Endothelial cell of umbilical vein (primary cell): Measurements from ENCODE around the gene TOMM7. TPM values are rescaled to one million over a fixed set of nuclear protein-coding genes. Genes with fewer than 3 reads are reported as not detected.

Experiments used
- BruUV-seq: library from RNA; stranded (reverse); fragments of 400-500 nt; replicated peaks from 2 replicates; lab custom pipeline; 2021; lab: Mats Ljungman, UMichigan
- CTCF ChIA-PET: fragments of 300-600, 350-600 bp; sonication (Branson Sonifier 250); formaldehyde crosslinking; loops from one replicate; lab custom pipeline; 2021; ENCODE audit warnings: antibody characterized with exemption, inconsistent platforms; lab: Charles Lee
- POLR2A ChIA-PET: fragments of 300-600, 350-600 bp; sonication (Branson Sonifier 250); formaldehyde crosslinking; loops from one replicate; lab custom pipeline; 2021; ENCODE audit warnings: antibody characterized with exemption, inconsistent platforms; lab: Charles Lee
- DNase-seq: peaks from one replicate; pipeline ENCODE4 v3.0.0-alpha.2; 2011; ENCODE audit warnings: low read depth, low spot score
- FAIRE-seq: peaks from 2 replicates; lab custom pipeline; 2011; peaks lifted over from hg19 to GRCh38; lab: Jason Lieb, UNC
- H2AFZ ChIP-seq: 2 replicates; pipeline ENCODE4 v1.6.0; 2012; ENCODE audit warnings: low read depth, low read length, control low read depth, inconsistent platforms
- H3K27ac ChIP-seq: 2 replicates; pipeline ENCODE4 v1.5.1; 2011; ENCODE audit warnings: low read depth, mild to moderate bottlenecking, control low read depth, low read length, moderate library complexity; ENCODE audit not compliant: insufficient read depth
- H3K27me3 ChIP-seq, 2 experiments: 2 replicates each; pipeline versions ENCODE4 v1.6.0 to v1.6.1; 2011; ENCODE audit warnings: low read length in 2 of 2, mixed read lengths in 1 of 2; ENCODE audit not compliant: control insufficient read depth in 2 of 2, insufficient read depth in 2 of 2
- H3K36me3 ChIP-seq, 2 experiments: 2 replicates in 1 of 2; 3 replicates in 1 of 2; pipeline ENCODE4 v1.5.1; 2011; ENCODE audit warnings: low read length in 2 of 2, mild to moderate bottlenecking in 1 of 2, moderate library complexity in 1 of 2; ENCODE audit not compliant: control insufficient read depth in 2 of 2, insufficient read depth in 2 of 2; ENCODE audit errors: extremely low read depth in 1 of 2
- H3K4me1 ChIP-seq: 3 replicates; pipeline ENCODE4 v1.5.1; 2011; ENCODE audit warnings: mild to moderate bottlenecking, low read length; ENCODE audit not compliant: control insufficient read depth, insufficient read depth; ENCODE audit errors: extremely low read depth
- H3K4me2 ChIP-seq: 2 replicates; pipeline ENCODE4 v1.6.1; 2011; ENCODE audit warnings: low read length, control low read depth, mixed read lengths; ENCODE audit not compliant: insufficient read depth
- H3K4me3 ChIP-seq, 3 experiments: fragments of 200-600 bp in 1 of 3; sonication (generic), shearing (Covaris generic) in 1 of 3; replicated peaks in 1 of 3; 2 replicates each; pipeline ENCODE4 v1.5.1; 2011 to 2016; ENCODE audit warnings: control low read depth in 3 of 3, low read length in 3 of 3, mild to moderate bottlenecking in 2 of 3, inconsistent platforms in 1 of 3, low read depth in 1 of 3, moderate library complexity in 1 of 3; ENCODE audit not compliant: insufficient read depth in 1 of 3
- H3K79me2 ChIP-seq: 2 replicates; pipeline ENCODE4 v1.6.0; 2012; ENCODE audit warnings: low read length, inconsistent platforms; ENCODE audit not compliant: control insufficient read depth, insufficient read depth
- H3K9ac ChIP-seq: replicated peaks from 2 replicates; pipeline ENCODE3; 2011; ENCODE audit warnings: low read length, control low read depth; ENCODE audit not compliant: insufficient read depth; ENCODE audit errors: extremely low read depth
- H3K9me1 ChIP-seq: replicated peaks from 3 replicates; pipeline ENCODE4 v1.6.0; 2011; ENCODE audit warnings: mild to moderate bottlenecking, low read length; ENCODE audit not compliant: control insufficient read depth, insufficient read depth; ENCODE audit errors: extremely low read depth
- H3K9me3 ChIP-seq: replicated peaks from 2 replicates; pipeline ENCODE4 v1.5.1; 2012; ENCODE audit warnings: low read length, inconsistent platforms; ENCODE audit not compliant: control insufficient read depth, insufficient read depth
- H4K20me1 ChIP-seq: replicated peaks from 2 replicates; pipeline ENCODE3; 2011; ENCODE audit warnings: mild to moderate bottlenecking, low read length; ENCODE audit not compliant: control insufficient read depth, insufficient read depth; ENCODE audit errors: extremely low read depth
- CTCF ChIP-seq, 2 donors: IDR thresholded peaks; 1 replicate in 1 of 2; 2 replicates in 1 of 2; pipeline ENCODE4 v1.5.1; 2011; ENCODE audit warnings: low read length in 2 of 2, mild to moderate bottlenecking in 2 of 2, moderate library complexity in 2 of 2, control low read depth in 1 of 2, inconsistent platforms in 1 of 2, low read depth in 1 of 2; ENCODE audit not compliant: insufficient read depth in 1 of 2; ENCODE audit errors: extremely low read depth in 1 of 2
- EZH2 ChIP-seq: IDR thresholded peaks from 2 replicates; pipeline ENCODE4 v1.6.1; 2012; ENCODE audit warnings: borderline replicate concordance, low read depth, mild to moderate bottlenecking, moderate library complexity, low read length, inconsistent platforms; ENCODE audit not compliant: severe bottlenecking
- FOS ChIP-seq: IDR thresholded peaks from 2 replicates; pipeline ENCODE4 v1.6.1; 2011; ENCODE audit warnings: mild to moderate bottlenecking, low read length, moderate library complexity, borderline replicate concordance; ENCODE audit not compliant: insufficient read depth
- GATA2 ChIP-seq: IDR thresholded peaks from 2 replicates; pipeline ENCODE4 v1.7.0; 2011; ENCODE audit warnings: low read depth, mild to moderate bottlenecking, moderate library complexity, mixed read lengths, low read length; ENCODE audit not compliant: insufficient read length, insufficient read depth
- JUN ChIP-seq: IDR thresholded peaks from 2 replicates; pipeline ENCODE4 v1.6.1; 2011; ENCODE audit warnings: borderline replicate concordance, low read depth; ENCODE audit not compliant: insufficient read length, insufficient read depth
- MAX ChIP-seq: IDR thresholded peaks from 2 replicates; pipeline ENCODE4 v1.6.1; 2011; ENCODE audit not compliant: insufficient read depth, insufficient read length
- MYC ChIP-seq: IDR thresholded peaks from one replicate; pipeline ENCODE4 v1.6.1; 2011; ENCODE audit warnings: mild to moderate bottlenecking, low read depth, low read length
- POLR2A ChIP-seq: IDR thresholded peaks from 2 replicates; pipeline ENCODE4 v1.6.1; 2012; ENCODE audit warnings: low read depth, mild to moderate bottlenecking, control low read depth, low read length
- POLR2AphosphoS5 ChIP-seq: IDR thresholded peaks from 2 replicates; pipeline ENCODE4 v1.6.1; 2012; ENCODE audit warnings: low read depth, mild to moderate bottlenecking, control low read depth, low read length, moderate library complexity; ENCODE audit not compliant: insufficient read depth
- dilution Hi-C: fragments of 300-500 bp; cut with MboI; formaldehyde crosslinking; loops from one replicate; pipeline ENCODE4 v1.15.0; 2019; ENCODE audit warnings: low sequenced_read_pairs; ENCODE audit not compliant: extremely low pct_ligation_motif_present
- intact Hi-C: fragments of 100-400 bp; cut with micrococcal nuclease; formaldehyde crosslinking; loops from one replicate; pipeline ENCODE4 v1.10.0; 2022
- polyA plus RNA-seq, 4 experiments: library from polyadenylated mRNA; depleted of rRNA in 3 of 4; stranded (reverse) in 3 of 4; unstranded in 1 of 4; fragments of >200 nt; gene quantifications; 2 replicates each; pipeline versions ENCODE4 v1.2.1 to v1.2.3, GENCODE V29; 2011 to 2012; ENCODE audit warnings: missing spikeins in 1 of 4
- total RNA-seq: library from RNA; stranded (reverse); gene quantifications from 2 replicates; pipeline ENCODE4 v1.2.3, GENCODE V29; 2021

The TOMM7 gene
- total and polyA plus RNA-seq, 2 donors (not counting 3 experiments of a cell fraction or from before 2014, with no cell fraction given): 185 to 528 TPM

- no peak overlapping the region for H3K27ac ChIP-seq
- intact Hi-C loops: no loop called here
- no peaks in the 10 kb centered on the region for H3K9me1 ChIP-seq
- no peaks in the 10 kb centered on the region for H3K27me3 ChIP-seq
- no peak overlapping the region for H3K4me3 ChIP-seq
- no peak overlapping the region for H3K4me2 ChIP-seq
- BruUV-seq: no TSS peak
- H4K20me1 ChIP-seq: no peaks in the 10 kb centered on the region
- DNase-seq (no peak), FAIRE-seq (no peak)
- dilution Hi-C loops: no loop called here
- H3K4me1 ChIP-seq: peaks cover 5% of the 10 kb centered on the region
- H2AFZ ChIP-seq: no peak overlapping the region
- ChIA-PET CTCF (interaction anchor here (0.5 to 1.3 kb wide), 2 partner anchors 101 to 305 kb away, joined by 3 read pairs; no protein-coding TSS in a partner anchor), POLR2A (interaction anchor here (0.7 to 1.2 kb wide), 2 partner anchors 9 to 10 kb away, joined by 3 to 5 read pairs; no protein-coding TSS in a partner anchor)
- no peaks in the 10 kb centered on the region for H3K79me2 ChIP-seq
- TF ChIP-seq JUN: no peak
- TF ChIP-seq EZH2: no peak
- TF ChIP-seq POLR2AphosphoS5: no peak
- TF ChIP-seq MYC: no peak
- TF ChIP-seq MAX: no peak
- TF ChIP-seq FOS: no peak
- no peak for TF ChIP-seq POLR2A
- no peak for TF ChIP-seq CTCF (IDR thresholded peaks at IDR 0.05; ENCODE audit: extremely low read depth in 1 of 2, insufficient read depth in 1 of 2, low read depth in 1 of 2, low read length in 2 of 2)
- TF ChIP-seq GATA2: no peak
- no peaks in the 10 kb centered on the region for H3K36me3 ChIP-seq
- no peaks in the 10 kb centered on the region for H3K9me3 ChIP-seq
- no peak overlapping the region for H3K9ac ChIP-seq
Observed at GRCh38 chr7:22864855-22865601, 42.4 kb upstream of the TOMM7 start.
